H9 (cell line): ENCODE measurements around the gene ZFP92. TPM values are rescaled to one million over a fixed set of nuclear protein-coding genes. Genes with fewer than 3 reads are reported as not detected.

Source experiments
- DNase-seq: peaks from one replicate; pipeline ENCODE4 v3.0.0-alpha.2; 2017
- H2AFZ ChIP-seq: one replicate; pipeline ENCODE4 v1.6.1; 2013; ENCODE audit warnings: mild to moderate bottlenecking, low read length, control low read depth, moderate library complexity
- H2AK5ac ChIP-seq: 2 replicates; pipeline ENCODE4 v1.6.1; 2013; ENCODE audit warnings: low read length, control low read depth, mixed read lengths; ENCODE audit not compliant: insufficient read length
- H2BK120ac ChIP-seq: one replicate; pipeline ENCODE4 v1.6.1; 2013; ENCODE audit warnings: low read depth, mild to moderate bottlenecking, low read length, control low read depth, inconsistent platforms; ENCODE audit not compliant: poor library complexity, severe bottlenecking
- H2BK12ac ChIP-seq: 2 replicates; pipeline ENCODE4 v1.6.1; 2013; ENCODE audit warnings: low read length, control low read depth, mixed read lengths, low read depth; ENCODE audit not compliant: insufficient read length
- H2BK15ac ChIP-seq: 2 replicates; pipeline ENCODE4 v1.6.1; 2013; ENCODE audit warnings: low read depth, low read length, control low read depth
- H2BK20ac ChIP-seq: one replicate; pipeline ENCODE4 v1.6.1; 2013; ENCODE audit warnings: low read depth, mild to moderate bottlenecking, low read length, control low read depth, inconsistent platforms; ENCODE audit not compliant: poor library complexity, severe bottlenecking
- H2BK5ac ChIP-seq: 2 replicates; pipeline ENCODE4 v1.6.1; 2013; ENCODE audit warnings: low read length, control low read depth, mixed read lengths; ENCODE audit not compliant: insufficient read length
- H3K14ac ChIP-seq: 2 replicates; pipeline ENCODE4 v1.6.1; 2013; ENCODE audit warnings: low read length, control low read depth; ENCODE audit not compliant: insufficient read depth
- H3K18ac ChIP-seq: 2 replicates; pipeline ENCODE4 v1.6.1; 2013; ENCODE audit warnings: low read depth, mild to moderate bottlenecking, mixed read lengths, low read length, control low read depth; ENCODE audit not compliant: insufficient read length
- H3K23ac ChIP-seq: 2 replicates; pipeline ENCODE4 v1.6.1; 2013; ENCODE audit warnings: low read length, control low read depth, mixed read lengths, low read depth; ENCODE audit not compliant: insufficient read length
- H3K23me2 ChIP-seq: 2 replicates; pipeline ENCODE4 v1.6.1; 2013; ENCODE audit warnings: low read depth, mild to moderate bottlenecking, mixed read lengths, low read length, control low read depth; ENCODE audit not compliant: insufficient read length, poor library complexity, severe bottlenecking
- H3K27ac ChIP-seq: 2 replicates; pipeline ENCODE4 v1.5.1; 2013; ENCODE audit warnings: low read length, control low read depth, mixed read lengths, low read depth; ENCODE audit not compliant: insufficient read length
- H3K27me3 ChIP-seq: 2 replicates; pipeline ENCODE4 v1.6.1; 2013; ENCODE audit warnings: low read length, control low read depth, inconsistent platforms; ENCODE audit not compliant: insufficient read depth
- H3K4ac ChIP-seq: 2 replicates; pipeline ENCODE4 v1.6.1; 2013; ENCODE audit warnings: low read depth, mild to moderate bottlenecking, control low read depth, inconsistent platforms, low read length, moderate library complexity
- H3K4me1 ChIP-seq: 2 replicates; pipeline ENCODE4 v1.6.1; 2013; ENCODE audit warnings: low read length, control low read depth, inconsistent platforms; ENCODE audit not compliant: insufficient read depth
- H3K4me2 ChIP-seq: 2 replicates; pipeline ENCODE4 v1.6.1; 2013; ENCODE audit warnings: low read length, control low read depth, mixed read lengths; ENCODE audit not compliant: insufficient read length, insufficient read depth
- H3K56ac ChIP-seq: 2 replicates; pipeline ENCODE4 v1.6.1; 2013; ENCODE audit warnings: low read depth, mild to moderate bottlenecking, mixed read lengths, low read length, control low read depth; ENCODE audit not compliant: insufficient read length
- H3K79me1 ChIP-seq: 2 replicates; pipeline ENCODE4 v1.6.1; 2013; ENCODE audit warnings: low read depth, mild to moderate bottlenecking, moderate library complexity, low read length, control low read depth, inconsistent platforms; ENCODE audit not compliant: insufficient read depth, poor library complexity, severe bottlenecking
- H3K79me2 ChIP-seq: 2 replicates; pipeline ENCODE4 v1.6.1; 2013; ENCODE audit warnings: low read length, control low read depth, inconsistent platforms; ENCODE audit not compliant: insufficient read depth
- H3K9ac ChIP-seq: 2 replicates; pipeline ENCODE4 v1.6.1; 2013; ENCODE audit warnings: low read length, control low read depth, mixed read lengths; ENCODE audit not compliant: insufficient read length; ENCODE audit errors: extremely low read depth
- H3K9me3 ChIP-seq: one replicate; pipeline ENCODE4 v1.6.1; 2013; ENCODE audit warnings: low read depth, low read length, inconsistent platforms; ENCODE audit not compliant: control insufficient read depth
- H3T11ph ChIP-seq: one replicate; pipeline ENCODE4 v1.6.1; 2013; ENCODE audit warnings: mild to moderate bottlenecking, low read length, control low read depth, inconsistent platforms
- H4K20me1 ChIP-seq: one replicate; pipeline ENCODE4 v1.6.1; 2013; ENCODE audit not compliant: control insufficient read depth, insufficient read length, insufficient read depth
- H4K5ac ChIP-seq: 2 replicates; pipeline ENCODE4 v1.6.1; 2013; ENCODE audit warnings: low read depth, mild to moderate bottlenecking, mixed read lengths, low read length, control low read depth; ENCODE audit not compliant: insufficient read length
- H4K8ac ChIP-seq: replicated peaks from 2 replicates; pipeline ENCODE4 v1.6.1; 2013; ENCODE audit warnings: low read length, control low read depth, mixed read lengths, low read depth; ENCODE audit not compliant: insufficient read length
- H4K91ac ChIP-seq: 2 replicates; pipeline ENCODE4 v1.6.1; 2013; ENCODE audit warnings: low read depth, mild to moderate bottlenecking, moderate library complexity, mixed read lengths, low read length, control low read depth; ENCODE audit not compliant: insufficient read length
- H3K27ac Mint-ChIP-seq, 3 experiments: 2 replicates in 2 of 3; 3 replicates in 1 of 3; pipeline ENCODE4 v1.8.0; 2020 to 2021; ENCODE audit warnings: mixed read lengths in 3 of 3, mild to moderate bottlenecking in 1 of 3, moderate library complexity in 1 of 3
- H3K27me3 Mint-ChIP-seq: 2 replicates; pipeline ENCODE4 v1.8.0; 2021; ENCODE audit warnings: low read depth, mild to moderate bottlenecking, moderate library complexity, mixed read lengths
- H3K36me3 Mint-ChIP-seq, 3 experiments: 2 replicates in 2 of 3; 3 replicates in 1 of 3; pipeline ENCODE4 v1.8.0; 2020 to 2021; ENCODE audit warnings: low read depth in 3 of 3, mixed read lengths in 3 of 3; ENCODE audit not compliant: insufficient read depth in 1 of 3
- H3K4me1 Mint-ChIP-seq, 2 experiments: 2 replicates each; pipeline ENCODE4 v1.8.0; 2020; ENCODE audit warnings: mixed read lengths in 2 of 2
- H3K4me3 Mint-ChIP-seq, 2 experiments: 2 replicates in 1 of 2; 3 replicates in 1 of 2; pipeline ENCODE4 v1.8.0; 2020 to 2021; ENCODE audit warnings: mild to moderate bottlenecking in 2 of 2, mixed read lengths in 2 of 2, moderate library complexity in 1 of 2
- H3K9me3 Mint-ChIP-seq, 2 experiments: 2 replicates in 1 of 2; 3 replicates in 1 of 2; pipeline ENCODE4 v1.8.0; 2020; ENCODE audit warnings: mild to moderate bottlenecking in 2 of 2, mixed read lengths in 2 of 2, moderate library complexity in 1 of 2
- WGBS: extraction: QIAGEN DNeasy Blood & Tissue Kit; methylation state at CpG from one replicate; pipeline ENCODE4 v1.1.7; 2013; ENCODE audit warnings: missing lambda C conversion rate, low lambda C conversion rate, mixed read lengths; ENCODE audit not compliant: insufficient read length; ENCODE audit errors: extremely low coverage; 5-methylcytosine and 5-hydroxymethylcytosine counted together
- total RNA-seq: library from RNA; stranded (reverse); gene quantifications from 2 replicates; pipeline ENCODE4 v1.2.1, GENCODE V29; 2021
- TF ChIP-seq, protein P1 (sequence below): fragments of 200-600 bp; sonication (generic); conservative IDR thresholded peaks from 3 replicates; pipeline ENCODE4 v1.8.0; 2021; ENCODE audit warnings: antibody characterized with exemption, mild to moderate bottlenecking

ZFP92 gene
- total RNA-seq, 1 experiment from 2014 or later = 0.68 TPM

DNA sequence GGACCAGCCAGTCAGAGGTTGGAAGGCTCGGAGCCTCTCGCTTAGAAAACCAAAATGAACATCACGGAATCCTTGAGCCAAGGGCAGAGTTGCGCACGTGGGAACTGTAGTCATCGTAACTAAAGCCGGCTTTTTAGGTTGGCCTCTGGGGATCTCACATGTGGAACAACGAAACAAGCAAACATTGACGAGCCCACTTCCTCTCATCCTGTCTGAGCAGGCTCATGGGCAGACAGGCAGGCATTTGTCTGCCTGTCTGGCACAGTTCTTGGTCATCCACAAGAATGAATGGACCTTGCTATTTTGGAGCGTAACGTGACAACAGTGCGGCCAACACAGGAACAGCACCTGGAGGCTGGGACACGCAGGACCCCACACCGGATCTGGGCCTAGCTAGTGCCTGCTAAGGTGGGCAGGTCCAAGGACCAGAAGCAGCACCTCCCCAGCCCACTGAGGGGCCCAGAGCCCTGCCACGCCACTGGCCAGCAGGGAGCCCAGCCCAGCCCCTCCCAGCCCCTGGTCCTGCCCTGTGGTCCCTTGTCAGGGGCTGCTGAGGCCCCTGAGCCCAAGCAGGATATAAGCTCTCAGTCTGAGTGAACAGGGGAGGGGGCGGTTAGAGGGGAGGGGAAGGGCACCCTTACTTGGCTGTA is 43.8 kb downstream of the ZFP92 start:
- WGBS = no CpG with 5 or more reads among the region's 16 CpGs
- TF ChIP-seq, protein P1, sequence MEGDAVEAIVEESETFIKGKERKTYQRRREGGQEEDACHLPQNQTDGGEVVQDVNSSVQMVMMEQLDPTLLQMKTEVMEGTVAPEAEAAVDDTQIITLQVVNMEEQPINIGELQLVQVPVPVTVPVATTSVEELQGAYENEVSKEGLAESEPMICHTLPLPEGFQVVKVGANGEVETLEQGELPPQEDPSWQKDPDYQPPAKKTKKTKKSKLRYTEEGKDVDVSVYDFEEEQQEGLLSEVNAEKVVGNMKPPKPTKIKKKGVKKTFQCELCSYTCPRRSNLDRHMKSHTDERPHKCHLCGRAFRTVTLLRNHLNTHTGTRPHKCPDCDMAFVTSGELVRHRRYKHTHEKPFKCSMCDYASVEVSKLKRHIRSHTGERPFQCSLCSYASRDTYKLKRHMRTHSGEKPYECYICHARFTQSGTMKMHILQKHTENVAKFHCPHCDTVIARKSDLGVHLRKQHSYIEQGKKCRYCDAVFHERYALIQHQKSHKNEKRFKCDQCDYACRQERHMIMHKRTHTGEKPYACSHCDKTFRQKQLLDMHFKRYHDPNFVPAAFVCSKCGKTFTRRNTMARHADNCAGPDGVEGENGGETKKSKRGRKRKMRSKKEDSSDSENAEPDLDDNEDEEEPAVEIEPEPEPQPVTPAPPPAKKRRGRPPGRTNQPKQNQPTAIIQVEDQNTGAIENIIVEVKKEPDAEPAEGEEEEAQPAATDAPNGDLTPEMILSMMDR = no peak
- Histone ChIP-seq H2BK5ac (no peak overlapping the region), H3K79me1 (no peaks in the 10 kb centered on the region), H4K91ac (no peak overlapping the region), H3K4me2 (no peak overlapping the region), H4K20me1 (no peaks in the 10 kb centered on the region), H3K56ac (no peak overlapping the region), H2BK15ac (no peak overlapping the region), H4K8ac (no peak overlapping the region), H3K18ac (no peak overlapping the region), H3K79me2 (no peaks in the 10 kb centered on the region), H3K14ac (no peak overlapping the region), H3K23ac (no peak overlapping the region), H3K27ac (no peak overlapping the region), H3K4ac (no peak overlapping the region), H2AK5ac (no peak overlapping the region), H3K4me1 (no peaks in the 10 kb centered on the region), H2BK12ac (no peak overlapping the region), H3K9ac (no peak overlapping the region), H2BK20ac (no peak overlapping the region), H3K27me3 (no peaks in the 10 kb centered on the region), H4K5ac (no peak overlapping the region), H2AFZ (no peak overlapping the region), H3T11ph (no peak overlapping the region), H3K9me3 (peaks cover 42% of the 10 kb centered on the region), H3K23me2 (no peaks in the 10 kb centered on the region), H2BK120ac (no peak overlapping the region)
- Mint-ChIP-seq H3K27ac (no peak overlapping the region), H3K4me1 (no peaks in the 10 kb centered on the region), H3K36me3 (peaks cover 26 to 56% (median 40%) of the 10 kb centered on the region in 3 experiments), H3K4me3 (no peak overlapping the region), H3K27me3 (no peaks in the 10 kb centered on the region), H3K9me3 (peaks cover 72 to 84% of the 10 kb centered on the region in 2 experiments)
- no peak for DNase-seq
